ENCODE data around the gene TCF4. TPM values are rescaled to one million over a fixed set of nuclear protein-coding genes. Genes with fewer than 3 reads are reported as not detected.

Gene TCF4
- total and polyA plus RNA-seq, 2 of the 13 experiments (the other 11 are each of a cell fraction or from before 2014, with no cell fraction given), result not detected

DNA sequence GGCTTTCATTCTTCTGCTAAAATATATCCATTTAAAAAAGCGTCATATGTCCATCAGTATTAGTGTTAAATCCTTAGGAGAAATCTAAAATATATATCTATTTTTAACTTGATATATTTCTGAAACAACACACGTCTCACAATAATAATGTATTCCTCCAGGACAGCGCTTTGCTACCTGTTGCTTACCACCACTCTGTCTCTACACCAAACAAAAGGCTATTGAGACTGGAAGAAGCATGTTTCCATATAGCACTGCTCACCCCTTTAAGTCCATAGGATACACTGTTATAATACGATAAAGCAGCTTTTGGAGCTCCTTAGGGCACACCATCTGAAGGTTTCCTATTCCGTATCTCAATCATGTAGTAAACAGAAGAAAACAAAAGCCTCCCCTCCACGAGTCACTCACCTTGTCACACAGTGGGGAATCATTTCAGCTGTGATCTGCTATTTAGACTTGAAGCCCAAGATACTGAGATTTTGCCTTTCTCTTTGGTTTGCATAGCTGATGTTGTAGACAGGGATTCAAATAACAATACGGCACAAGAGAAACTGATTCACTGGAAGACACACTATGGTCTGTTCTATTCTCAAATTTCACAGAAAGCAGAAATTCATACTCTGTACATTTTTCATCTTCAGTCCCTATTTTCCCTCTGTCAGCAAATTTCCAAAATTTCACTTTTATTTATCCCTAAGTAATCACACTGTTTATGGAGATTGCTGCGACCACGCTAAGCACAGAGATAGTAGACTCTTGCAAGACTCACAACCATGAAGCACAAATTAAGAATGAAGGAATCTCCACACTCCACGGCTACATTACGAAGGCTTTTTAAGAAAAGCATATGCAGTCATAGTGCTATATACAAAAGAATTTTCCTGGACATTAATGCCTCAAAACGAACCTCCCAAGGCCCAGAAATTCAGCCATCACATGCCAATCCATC, 187.1 kb downstream of the TCF4 start:
- Histone ChIP-seq H3K9me3 (ENCODE audit: low read length) (no peaks in the 10 kb centered on the region), H3K4me3 (replicated peaks in 1 of 3; ENCODE audit: insufficient read depth in 1 of 3, low read depth in 2 of 3, low read length in 3 of 3) (no peak overlapping the region), H3K4me1 (ENCODE audit: insufficient read depth, low read length) (no peaks in the 10 kb centered on the region), H3K27me3 (ENCODE audit: control insufficient read depth in 1 of 2, insufficient read depth in 2 of 2, low read length in 2 of 2) (no peaks in the 10 kb centered on the region; a peak in 1 of 5 replicates), H3K27ac (ENCODE audit: extremely low read length, insufficient read depth, low read length) (no peak overlapping the region), H4K20me1 (ENCODE audit: insufficient read depth, low read length) (no peaks in the 10 kb centered on the region), H2AFZ (ENCODE audit: low read length) (no peak overlapping the region), H3K4me2 (ENCODE audit: low read depth, low read length) (no peak overlapping the region), H3K36me3 (replicated peaks in 1 of 2; ENCODE audit: control insufficient read depth in 1 of 2, insufficient read depth in 2 of 2, low read length in 2 of 2) (no peaks in the 10 kb centered on the region), H3K79me2 (ENCODE audit: insufficient read depth, low read length) (no peaks in the 10 kb centered on the region), H3K9ac (ENCODE audit: insufficient read depth, low read depth, low read length) (no peak overlapping the region)
- in situ Hi-C loops (cut with HindIII; ENCODE audit: extremely low pct_ligation_motif_present, low pct_unique_long_range_greater_than_20kb) (no loop called here), intact Hi-C loops (cut with micrococcal nuclease; ENCODE audit: unreplicated experiment) (no loop called here)
- BruUV-seq (replicated peaks), result no TSS peak
- no peak for ATAC-seq
- ChIA-PET CTCF (ENCODE audit: low intra/inter-chr PET ratio, low total read pairs) (no interaction called here), POLR2A (no interaction called here)
- DNase-seq (ENCODE audit: low spot score), result no peak
- WGBS (ENCODE audit: low lambda C conversion rate), result 26% methylated on average over 12 of the region's 12 CpGs
- TF ChIP-seq MAFF (IDR thresholded peaks at IDR 0.05; ENCODE audit: low read depth, low read length) (peak; percentile 93), ZNF232 (CRISPR knock-in tag; IDR thresholded peaks at IDR 0.05; ENCODE audit: borderline replicate concordance) (no peak), MAFK (conservative IDR thresholded peaks at IDR 0.05 in 1 of 2, IDR thresholded peaks at IDR 0.05 in 1 of 2; ENCODE audit: low read length in 2 of 2) (peak; percentile 85 to 96)
- no peak for FAIRE-seq

DNA sequence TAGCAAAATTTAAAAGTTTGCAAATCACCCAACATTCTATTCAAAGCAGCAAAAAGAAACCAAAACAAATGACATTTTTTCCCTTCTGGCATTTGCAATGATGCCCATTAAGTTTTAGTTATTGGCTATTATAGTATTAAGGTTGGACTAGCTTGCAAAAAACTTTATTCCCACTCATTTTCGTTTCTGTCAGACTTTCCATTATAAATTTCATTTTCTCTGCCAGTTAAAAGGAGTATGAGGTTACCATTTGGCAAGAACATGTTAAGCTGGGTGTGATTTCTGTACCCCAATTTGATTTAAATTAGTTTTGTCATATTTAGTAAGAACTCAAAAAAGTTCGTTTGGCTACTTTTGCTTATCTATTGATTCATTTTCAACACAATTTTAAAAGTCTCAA, 187.9 kb downstream of the TCF4 start:
- Histone ChIP-seq H3K36me3 (replicated peaks in 1 of 2; ENCODE audit: control insufficient read depth in 1 of 2, insufficient read depth in 2 of 2, low read length in 2 of 2) (no peaks in the 10 kb centered on the region), H3K79me2 (ENCODE audit: insufficient read depth, low read length) (no peaks in the 10 kb centered on the region), H2AFZ (ENCODE audit: low read length) (no peak overlapping the region), H3K27me3 (ENCODE audit: control insufficient read depth in 1 of 2, insufficient read depth in 2 of 2, low read length in 2 of 2) (no peaks in the 10 kb centered on the region; a peak in 1 of 5 replicates), H3K9ac (ENCODE audit: insufficient read depth, low read depth, low read length) (no peak overlapping the region), H4K20me1 (ENCODE audit: insufficient read depth, low read length) (no peaks in the 10 kb centered on the region), H3K4me2 (ENCODE audit: low read depth, low read length) (no peak overlapping the region), H3K4me1 (ENCODE audit: insufficient read depth, low read length) (no peaks in the 10 kb centered on the region), H3K4me3 (replicated peaks in 1 of 3; ENCODE audit: insufficient read depth in 1 of 3, low read depth in 2 of 3, low read length in 3 of 3) (no peak overlapping the region), H3K27ac (ENCODE audit: extremely low read length, insufficient read depth, low read length) (no peak overlapping the region), H3K9me3 (ENCODE audit: low read length) (no peaks in the 10 kb centered on the region)
- ATAC-seq (no peak), FAIRE-seq (no peak), DNase-seq (ENCODE audit: low spot score) (no peak)
- in situ Hi-C loops (cut with HindIII; ENCODE audit: extremely low pct_ligation_motif_present, low pct_unique_long_range_greater_than_20kb) (no loop called here), intact Hi-C loops (cut with micrococcal nuclease; ENCODE audit: unreplicated experiment) (no loop called here)
- CTCF ChIA-PET (ENCODE audit: low intra/inter-chr PET ratio, low total read pairs), result no interaction called here
- TF ChIP-seq HIVEP1 (CRISPR knock-in tag; IDR thresholded peaks at IDR 0.05) (no peak), ZNF563 (CRISPR knock-in tag; IDR thresholded peaks at IDR 0.05) (no peak), NR1H2 (CRISPR knock-in tag; IDR thresholded peaks at IDR 0.05; ENCODE audit: borderline replicate concordance, low read depth) (no peak), FOXA3 (CRISPR knock-in tag; IDR thresholded peaks at IDR 0.05) (no peak), ZBTB38 (CRISPR knock-in tag; IDR thresholded peaks at IDR 0.05) (no peak), ZNF883 (CRISPR knock-in tag; IDR thresholded peaks at IDR 0.05; ENCODE audit: not compliant biosample characterization) (no peak)
- TF ChIP-seq, protein P1, sequence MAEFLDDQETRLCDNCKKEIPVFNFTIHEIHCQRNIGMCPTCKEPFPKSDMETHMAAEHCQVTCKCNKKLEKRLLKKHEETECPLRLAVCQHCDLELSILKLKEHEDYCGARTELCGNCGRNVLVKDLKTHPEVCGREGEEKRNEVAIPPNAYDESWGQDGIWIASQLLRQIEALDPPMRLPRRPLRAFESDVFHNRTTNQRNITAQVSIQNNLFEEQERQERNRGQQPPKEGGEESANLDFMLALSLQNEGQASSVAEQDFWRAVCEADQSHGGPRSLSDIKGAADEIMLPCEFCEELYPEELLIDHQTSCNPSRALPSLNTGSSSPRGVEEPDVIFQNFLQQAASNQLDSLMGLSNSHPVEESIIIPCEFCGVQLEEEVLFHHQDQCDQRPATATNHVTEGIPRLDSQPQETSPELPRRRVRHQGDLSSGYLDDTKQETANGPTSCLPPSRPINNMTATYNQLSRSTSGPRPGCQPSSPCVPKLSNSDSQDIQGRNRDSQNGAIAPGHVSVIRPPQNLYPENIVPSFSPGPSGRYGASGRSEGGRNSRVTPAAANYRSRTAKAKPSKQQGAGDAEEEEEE (CRISPR knock-in tag; IDR thresholded peaks at IDR 0.05; ENCODE audit: borderline replicate concordance), result no peak
- TF ChIP-seq, protein P2, sequence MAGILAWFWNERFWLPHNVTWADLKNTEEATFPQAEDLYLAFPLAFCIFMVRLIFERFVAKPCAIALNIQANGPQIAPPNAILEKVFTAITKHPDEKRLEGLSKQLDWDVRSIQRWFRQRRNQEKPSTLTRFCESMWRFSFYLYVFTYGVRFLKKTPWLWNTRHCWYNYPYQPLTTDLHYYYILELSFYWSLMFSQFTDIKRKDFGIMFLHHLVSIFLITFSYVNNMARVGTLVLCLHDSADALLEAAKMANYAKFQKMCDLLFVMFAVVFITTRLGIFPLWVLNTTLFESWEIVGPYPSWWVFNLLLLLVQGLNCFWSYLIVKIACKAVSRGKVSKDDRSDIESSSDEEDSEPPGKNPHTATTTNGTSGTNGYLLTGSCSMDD (CRISPR knock-in tag; IDR thresholded peaks at IDR 0.05), result no peak
- TF ChIP-seq, protein P3, sequence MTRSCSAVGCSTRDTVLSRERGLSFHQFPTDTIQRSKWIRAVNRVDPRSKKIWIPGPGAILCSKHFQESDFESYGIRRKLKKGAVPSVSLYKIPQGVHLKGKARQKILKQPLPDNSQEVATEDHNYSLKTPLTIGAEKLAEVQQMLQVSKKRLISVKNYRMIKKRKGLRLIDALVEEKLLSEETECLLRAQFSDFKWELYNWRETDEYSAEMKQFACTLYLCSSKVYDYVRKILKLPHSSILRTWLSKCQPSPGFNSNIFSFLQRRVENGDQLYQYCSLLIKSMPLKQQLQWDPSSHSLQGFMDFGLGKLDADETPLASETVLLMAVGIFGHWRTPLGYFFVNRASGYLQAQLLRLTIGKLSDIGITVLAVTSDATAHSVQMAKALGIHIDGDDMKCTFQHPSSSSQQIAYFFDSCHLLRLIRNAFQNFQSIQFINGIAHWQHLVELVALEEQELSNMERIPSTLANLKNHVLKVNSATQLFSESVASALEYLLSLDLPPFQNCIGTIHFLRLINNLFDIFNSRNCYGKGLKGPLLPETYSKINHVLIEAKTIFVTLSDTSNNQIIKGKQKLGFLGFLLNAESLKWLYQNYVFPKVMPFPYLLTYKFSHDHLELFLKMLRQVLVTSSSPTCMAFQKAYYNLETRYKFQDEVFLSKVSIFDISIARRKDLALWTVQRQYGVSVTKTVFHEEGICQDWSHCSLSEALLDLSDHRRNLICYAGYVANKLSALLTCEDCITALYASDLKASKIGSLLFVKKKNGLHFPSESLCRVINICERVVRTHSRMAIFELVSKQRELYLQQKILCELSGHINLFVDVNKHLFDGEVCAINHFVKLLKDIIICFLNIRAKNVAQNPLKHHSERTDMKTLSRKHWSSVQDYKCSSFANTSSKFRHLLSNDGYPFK (CRISPR knock-in tag; IDR thresholded peaks at IDR 0.05; ENCODE audit: borderline replicate concordance), result no peak
- POLR2A ChIA-PET, result no interaction called here
- WGBS (ENCODE audit: low lambda C conversion rate), result 3% methylated on average over 2 of the region's 2 CpGs
- no TSS peak for BruUV-seq (replicated peaks)

Data from HepG2 (cell line).